ENCODE measurements around the gene ANXA3. TPM values are rescaled to one million over a fixed set of nuclear protein-coding genes. Genes with fewer than 3 reads are reported as not detected.
"Not testable (repeated sequence)": the region's sequence is repeated elsewhere in the genome, so short reads cannot be mapped to it uniquely, and the experiment has no call there.

ANXA3 gene
- 1 to 10 TPM; 2.9 to 4.2 TPM for total RNA-seq

- peaks cover 7% of the 10 kb centered on the region for H3K36me3 Mint-ChIP-seq (ENCODE audit: low read depth)
- no peaks in the 10 kb centered on the region for H3K9me3 Mint-ChIP-seq (ENCODE audit: insufficient read depth)
- peak; percentile 83 for ATAC-seq
- peak within 1 kb of the TSS; percentile 79 for H3K4me3 Mint-ChIP-seq
- DNase-seq: peak; percentile 44
- ChIA-PET POLR2A (interaction anchor here (0.5 kb wide), 1 partner anchor 533 kb away, joined by 3 read pairs; no protein-coding TSS in a partner anchor), CTCF (no interaction called here)
- H3K27me3 Mint-ChIP-seq (ENCODE audit: low read depth): peaks cover 28% of the 10 kb centered on the region
- H3K27ac Mint-ChIP-seq: peak within 1 kb of the TSS; percentile 50
- peaks cover 20% of the 10 kb centered on the region for H3K4me1 Mint-ChIP-seq (ENCODE audit: low read depth)
Measured at GRCh38 chr4:78551420-78552351, at the start of gene ANXA3. TSS of gene ANXA3 (plus strand) at chr4:78551770. CDS start at chr4:78554474, 2,704 bp downstream.

- H3K36me3 Mint-ChIP-seq (ENCODE audit: low read depth); POLR2A ChIA-PET; H3K4me3 Mint-ChIP-seq; H3K4me1 Mint-ChIP-seq (ENCODE audit: low read depth); H3K27ac Mint-ChIP-seq; CTCF ChIA-PET; ATAC-seq; H3K9me3 Mint-ChIP-seq (ENCODE audit: insufficient read depth); DNase-seq: not testable (repeated sequence)
- H3K27me3 Mint-ChIP-seq (ENCODE audit: low read depth): peaks cover 11% of the 10 kb centered on the region
Measured at GRCh38 chr4:78506260-78506659, 45.3 kb upstream of the ANXA3 start.

GRCh38 chr4:78509043-78509442, 42.5 kb upstream of the ANXA3 start:
- H3K27ac Mint-ChIP-seq: no peak overlapping the region
- peaks cover 5% of the 10 kb centered on the region for H3K27me3 Mint-ChIP-seq (ENCODE audit: low read depth)
- CTCF ChIA-PET: no interaction called here
- no peaks in the 10 kb centered on the region for H3K4me1 Mint-ChIP-seq (ENCODE audit: low read depth)
- no peaks in the 10 kb centered on the region for H3K9me3 Mint-ChIP-seq (ENCODE audit: insufficient read depth)
- H3K4me3 Mint-ChIP-seq: no peak overlapping the region
- POLR2A ChIA-PET: no interaction called here
- H3K36me3 Mint-ChIP-seq (ENCODE audit: low read depth): no peaks in the 10 kb centered on the region
- DNase-seq: no peak
- ATAC-seq: no peak

- ChIA-PET CTCF (no interaction called here), POLR2A (no interaction called here)
- Mint-ChIP-seq H3K36me3 (ENCODE audit: low read depth) (no peaks in the 10 kb centered on the region), H3K9me3 (ENCODE audit: insufficient read depth) (no peaks in the 10 kb centered on the region), H3K4me3 (no peak overlapping the region), H3K27me3 (ENCODE audit: low read depth) (no peaks in the 10 kb centered on the region), H3K27ac (no peak overlapping the region), H3K4me1 (ENCODE audit: low read depth) (no peaks in the 10 kb centered on the region)
- no peak for ATAC-seq
- DNase-seq: no peak
Measured at GRCh38 chr4:78510108-78510507, 41.5 kb upstream of the ANXA3 start.

- Mint-ChIP-seq H3K9me3 (ENCODE audit: insufficient read depth) (no peaks in the 10 kb centered on the region), H3K4me1 (ENCODE audit: low read depth) (no peaks in the 10 kb centered on the region), H3K36me3 (ENCODE audit: low read depth) (no peaks in the 10 kb centered on the region), H3K27ac (no peak overlapping the region), H3K27me3 (ENCODE audit: low read depth) (peaks cover under 1% of the 10 kb centered on the region), H3K4me3 (no peak overlapping the region)
- no peak for DNase-seq
- POLR2A ChIA-PET: no interaction called here
- CTCF ChIA-PET: no interaction called here
- no peak for ATAC-seq
Measured at GRCh38 chr4:78510681-78511080, 40.9 kb upstream of the ANXA3 start.

GRCh38 chr4:78512357-78512920, 39.1 kb upstream of the ANXA3 start:
- POLR2A ChIA-PET: no interaction called here
- no peaks in the 10 kb centered on the region for H3K36me3 Mint-ChIP-seq (ENCODE audit: low read depth)
- CTCF ChIA-PET: no interaction called here
- DNase-seq: no peak
- H3K27me3 Mint-ChIP-seq (ENCODE audit: low read depth): peaks cover 2% of the 10 kb centered on the region
- no peaks in the 10 kb centered on the region for H3K9me3 Mint-ChIP-seq (ENCODE audit: insufficient read depth)
- ATAC-seq: no peak
- H3K4me3 Mint-ChIP-seq: no peak overlapping the region
- no peak overlapping the region for H3K27ac Mint-ChIP-seq
- no peaks in the 10 kb centered on the region for H3K4me1 Mint-ChIP-seq (ENCODE audit: low read depth)

GRCh38 chr4:78513411-78513975, 38.1 kb upstream of the ANXA3 start:
- Mint-ChIP-seq H3K9me3 (ENCODE audit: insufficient read depth) (no peaks in the 10 kb centered on the region), H3K4me3 (no peak overlapping the region), H3K4me1 (ENCODE audit: low read depth) (no peaks in the 10 kb centered on the region), H3K36me3 (ENCODE audit: low read depth) (no peaks in the 10 kb centered on the region), H3K27ac (no peak overlapping the region), H3K27me3 (ENCODE audit: low read depth) (peaks cover 4% of the 10 kb centered on the region)
- POLR2A ChIA-PET: no interaction called here
- CTCF ChIA-PET: no interaction called here
- ATAC-seq: no peak
- DNase-seq: no peak

- peaks cover 23% of the 10 kb centered on the region for H3K27me3 Mint-ChIP-seq (ENCODE audit: low read depth)
- ChIA-PET CTCF (interaction anchor here (1.8 kb wide), 1 partner anchor 557 kb away, joined by 4 read pairs; no protein-coding TSS in a partner anchor), POLR2A (no interaction called here)
- no peaks in the 10 kb centered on the region for H3K9me3 Mint-ChIP-seq (ENCODE audit: insufficient read depth)
- no peak overlapping the region for H3K27ac Mint-ChIP-seq
- no peak overlapping the region for H3K4me3 Mint-ChIP-seq
- no peaks in the 10 kb centered on the region for H3K4me1 Mint-ChIP-seq (ENCODE audit: low read depth)
- DNase-seq (no peak), ATAC-seq (no peak)
- no peaks in the 10 kb centered on the region for H3K36me3 Mint-ChIP-seq (ENCODE audit: low read depth)
Measured at GRCh38 chr4:78517050-78517652, 34.4 kb upstream of the ANXA3 start.

GRCh38 chr4:78518561-78518960, 33.0 kb upstream of the ANXA3 start:
- ChIA-PET CTCF (interaction anchor here (0.6 kb wide), 1 partner anchor 19 kb away, joined by 3 read pairs; no protein-coding TSS in a partner anchor), POLR2A (no interaction called here)
- H3K36me3 Mint-ChIP-seq (ENCODE audit: low read depth): no peaks in the 10 kb centered on the region
- H3K27ac Mint-ChIP-seq: no peak overlapping the region
- no peaks in the 10 kb centered on the region for H3K4me1 Mint-ChIP-seq (ENCODE audit: low read depth)
- H3K9me3 Mint-ChIP-seq (ENCODE audit: insufficient read depth): no peaks in the 10 kb centered on the region
- DNase-seq (no peak), ATAC-seq (no peak)
- no peak overlapping the region for H3K4me3 Mint-ChIP-seq
- peaks cover 26% of the 10 kb centered on the region for H3K27me3 Mint-ChIP-seq (ENCODE audit: low read depth)

GRCh38 chr4:78519962-78520361, 31.6 kb upstream of the ANXA3 start:
- CTCF ChIA-PET: interaction anchor here (1.2 kb wide), 1 partner anchor 526 kb away, joined by 3 read pairs; no protein-coding TSS in a partner anchor
- Mint-ChIP-seq H3K27me3 (ENCODE audit: low read depth) (peaks cover 32% of the 10 kb centered on the region), H3K4me3 (no peak overlapping the region), H3K27ac (no peak overlapping the region), H3K4me1 (ENCODE audit: low read depth) (no peaks in the 10 kb centered on the region), H3K36me3 (ENCODE audit: low read depth) (no peaks in the 10 kb centered on the region), H3K9me3 (ENCODE audit: insufficient read depth) (no peaks in the 10 kb centered on the region)
- DNase-seq: no peak
- no peak for ATAC-seq
- POLR2A ChIA-PET: no interaction called here

- H3K4me3 Mint-ChIP-seq: no peak overlapping the region
- no peak overlapping the region for H3K27ac Mint-ChIP-seq
- no peaks in the 10 kb centered on the region for H3K9me3 Mint-ChIP-seq (ENCODE audit: insufficient read depth)
- DNase-seq (no peak), ATAC-seq (no peak)
- ChIA-PET CTCF (interaction anchor here (1.2 kb wide), 1 partner anchor 527 kb away, joined by 3 read pairs; no protein-coding TSS in a partner anchor), POLR2A (no interaction called here)
- H3K4me1 Mint-ChIP-seq (ENCODE audit: low read depth): no peaks in the 10 kb centered on the region
- no peaks in the 10 kb centered on the region for H3K36me3 Mint-ChIP-seq (ENCODE audit: low read depth)
- H3K27me3 Mint-ChIP-seq (ENCODE audit: low read depth): peaks cover 30% of the 10 kb centered on the region
Measured at GRCh38 chr4:78520808-78521226, 30.8 kb upstream of the ANXA3 start.

- Mint-ChIP-seq H3K9me3 (ENCODE audit: insufficient read depth) (no peaks in the 10 kb centered on the region), H3K27ac (no peak overlapping the region), H3K4me1 (ENCODE audit: low read depth) (no peaks in the 10 kb centered on the region), H3K36me3 (ENCODE audit: low read depth) (no peaks in the 10 kb centered on the region), H3K27me3 (ENCODE audit: low read depth) (peaks cover 26% of the 10 kb centered on the region), H3K4me3 (no peak overlapping the region)
- ATAC-seq (no peak), DNase-seq (no peak)
- POLR2A ChIA-PET: no interaction called here
- CTCF ChIA-PET: no interaction called here
Measured at GRCh38 chr4:78524009-78524408, 27.6 kb upstream of the ANXA3 start.
